ENCODE results near the gene URAD.
"Not testable (repeated sequence)": the region's sequence is repeated elsewhere in the genome, so short reads cannot be mapped to it uniquely, and the experiment has no call there.

Gene URAD

GRCh38 chr13:27988520-27988919, at the start of gene URAD:
TSS of gene URAD (minus strand) at chr13:27988693. CDS start at chr13:27988637, 56 bp downstream.
- H3K4me3 ChIP-seq (ENCODE audit: low read length) = no peak within 1 kb of the TSS

GRCh38 chr13:28037399-28037798, 48.9 kb upstream of the URAD start:
- H3K36me3 ChIP-seq (ENCODE audit: insufficient read depth, low read length) = no peaks in the 10 kb centered on the region
- H3K27me3 ChIP-seq (ENCODE audit: insufficient read depth, low read length) = no peaks in the 10 kb centered on the region
- H3K4me3 ChIP-seq (ENCODE audit: low read length) = no peak overlapping the region
- no peaks in the 10 kb centered on the region for H3K4me1 ChIP-seq (ENCODE audit: insufficient read depth, low read length)
- H2AFZ ChIP-seq (ENCODE audit: low read depth, low read length) = no peak overlapping the region
- H3K9me3 ChIP-seq (ENCODE audit: low read length) = no peaks in the 10 kb centered on the region

More at GRCh38 chr13:27988520-27988919, at the start of gene URAD:
- H3K36me3 ChIP-seq (ENCODE audit: insufficient read depth, low read length) = no peaks in the 10 kb centered on the region
- no peaks in the 10 kb centered on the region for H3K4me1 ChIP-seq (ENCODE audit: insufficient read depth, low read length)
- H2AFZ ChIP-seq (ENCODE audit: low read depth, low read length) = no peak within 1 kb of the TSS
- peaks cover 11% of the 10 kb centered on the region for H3K27me3 ChIP-seq (ENCODE audit: insufficient read depth, low read length)
- no peaks in the 10 kb centered on the region for H3K9me3 ChIP-seq (ENCODE audit: low read length)

- Histone ChIP-seq H3K36me3 (ENCODE audit: insufficient read depth, low read length) (no peaks in the 10 kb centered on the region), H3K27me3 (ENCODE audit: insufficient read depth, low read length) (no peaks in the 10 kb centered on the region), H3K4me3 (ENCODE audit: low read length) (no peak overlapping the region), H3K4me1 (ENCODE audit: insufficient read depth, low read length) (no peaks in the 10 kb centered on the region), H3K9me3 (ENCODE audit: low read length) (no peaks in the 10 kb centered on the region), H2AFZ (ENCODE audit: low read depth, low read length) (no peak overlapping the region)
These were observed 46.8 kb upstream of the URAD start for GRCh38 chr13:28035146-28035782.

- Histone ChIP-seq H3K4me1 (ENCODE audit: insufficient read depth, low read length) (no peaks in the 10 kb centered on the region), H3K36me3 (ENCODE audit: insufficient read depth, low read length) (no peaks in the 10 kb centered on the region), H3K9me3 (ENCODE audit: low read length) (no peaks in the 10 kb centered on the region), H2AFZ (ENCODE audit: low read depth, low read length) (no peak overlapping the region), H3K27me3 (ENCODE audit: insufficient read depth, low read length) (no peaks in the 10 kb centered on the region), H3K4me3 (ENCODE audit: low read length) (no peak overlapping the region)
These were observed 45.6 kb upstream of the URAD start for GRCh38 chr13:28033894-28034655.

GRCh38 chr13:28032438-28032837, 43.9 kb upstream of the URAD start:
- not testable (repeated sequence) for H2AFZ ChIP-seq (ENCODE audit: low read depth, low read length); H3K36me3 ChIP-seq (ENCODE audit: insufficient read depth, low read length); H3K9me3 ChIP-seq (ENCODE audit: low read length); H3K4me3 ChIP-seq (ENCODE audit: low read length); H3K4me1 ChIP-seq (ENCODE audit: insufficient read depth, low read length); H3K27me3 ChIP-seq (ENCODE audit: insufficient read depth, low read length)

- H3K4me1 ChIP-seq (ENCODE audit: insufficient read depth, low read length) = no peaks in the 10 kb centered on the region
- H3K36me3 ChIP-seq (ENCODE audit: insufficient read depth, low read length) = no peaks in the 10 kb centered on the region
- no peaks in the 10 kb centered on the region for H3K9me3 ChIP-seq (ENCODE audit: low read length)
- H3K4me3 ChIP-seq (ENCODE audit: low read length) = no peak overlapping the region
- no peak overlapping the region for H2AFZ ChIP-seq (ENCODE audit: low read depth, low read length)
- peaks cover 4% of the 10 kb centered on the region for H3K27me3 ChIP-seq (ENCODE audit: insufficient read depth, low read length)
These were observed 43.4 kb upstream of the URAD start for GRCh38 chr13:28031896-28032288.

GRCh38 chr13:28031220-28031895, 42.9 kb upstream of the URAD start:
- H3K36me3 ChIP-seq (ENCODE audit: insufficient read depth, low read length) = no peaks in the 10 kb centered on the region
- H3K4me1 ChIP-seq (ENCODE audit: insufficient read depth, low read length) = no peaks in the 10 kb centered on the region
- H2AFZ ChIP-seq (ENCODE audit: low read depth, low read length) = no peak overlapping the region
- H3K27me3 ChIP-seq (ENCODE audit: insufficient read depth, low read length) = peaks cover 8% of the 10 kb centered on the region
- no peak overlapping the region for H3K4me3 ChIP-seq (ENCODE audit: low read length)
- H3K9me3 ChIP-seq (ENCODE audit: low read length) = no peaks in the 10 kb centered on the region

GRCh38 chr13:28027607-28028364, 39.3 kb upstream of the URAD start:
- Histone ChIP-seq H3K4me1 (ENCODE audit: insufficient read depth, low read length) (peaks cover 3% of the 10 kb centered on the region), H2AFZ (ENCODE audit: low read depth, low read length) (no peak overlapping the region), H3K4me3 (ENCODE audit: low read length) (no peak overlapping the region), H3K36me3 (ENCODE audit: insufficient read depth, low read length) (no peaks in the 10 kb centered on the region), H3K9me3 (ENCODE audit: low read length) (no peaks in the 10 kb centered on the region), H3K27me3 (ENCODE audit: insufficient read depth, low read length) (peaks cover 8% of the 10 kb centered on the region)

- peaks cover 7% of the 10 kb centered on the region for H3K4me1 ChIP-seq (ENCODE audit: insufficient read depth, low read length)
- H3K27me3 ChIP-seq (ENCODE audit: insufficient read depth, low read length) = peaks cover 8% of the 10 kb centered on the region
- no peaks in the 10 kb centered on the region for H3K9me3 ChIP-seq (ENCODE audit: low read length)
- no peak overlapping the region for H2AFZ ChIP-seq (ENCODE audit: low read depth, low read length)
- no peak overlapping the region for H3K4me3 ChIP-seq (ENCODE audit: low read length)
- no peaks in the 10 kb centered on the region for H3K36me3 ChIP-seq (ENCODE audit: insufficient read depth, low read length)
These were observed 38.6 kb upstream of the URAD start for GRCh38 chr13:28027071-28027470.

GRCh38 chr13:28026508-28026907, 38.0 kb upstream of the URAD start:
- Histone ChIP-seq H2AFZ (ENCODE audit: low read depth, low read length) (no peak overlapping the region), H3K27me3 (ENCODE audit: insufficient read depth, low read length) (peaks cover 8% of the 10 kb centered on the region), H3K36me3 (ENCODE audit: insufficient read depth, low read length) (no peaks in the 10 kb centered on the region), H3K4me1 (ENCODE audit: insufficient read depth, low read length) (peaks cover 7% of the 10 kb centered on the region), H3K9me3 (ENCODE audit: low read length) (no peaks in the 10 kb centered on the region), H3K4me3 (ENCODE audit: low read length) (no peak overlapping the region)

GRCh38 chr13:28022848-28023518, 34.5 kb upstream of the URAD start:
- Histone ChIP-seq H2AFZ (ENCODE audit: low read depth, low read length) (no peak overlapping the region), H3K36me3 (ENCODE audit: insufficient read depth, low read length) (no peaks in the 10 kb centered on the region), H3K4me3 (ENCODE audit: low read length) (no peak overlapping the region), H3K27me3 (ENCODE audit: insufficient read depth, low read length) (peaks cover 13% of the 10 kb centered on the region), H3K4me1 (ENCODE audit: insufficient read depth, low read length) (peaks cover 7% of the 10 kb centered on the region), H3K9me3 (ENCODE audit: low read length) (no peaks in the 10 kb centered on the region)

- peaks cover 2% of the 10 kb centered on the region for H3K27me3 ChIP-seq (ENCODE audit: insufficient read depth, low read length)
- no peaks in the 10 kb centered on the region for H3K4me1 ChIP-seq (ENCODE audit: insufficient read depth, low read length)
- no peak overlapping the region for H3K4me3 ChIP-seq (ENCODE audit: low read length)
- no peak overlapping the region for H2AFZ ChIP-seq (ENCODE audit: low read depth, low read length)
- no peaks in the 10 kb centered on the region for H3K36me3 ChIP-seq (ENCODE audit: insufficient read depth, low read length)
- H3K9me3 ChIP-seq (ENCODE audit: low read length) = no peaks in the 10 kb centered on the region
These were observed 25.8 kb upstream of the URAD start for GRCh38 chr13:28014301-28014700.

Data from neuron (in vitro differentiated cells).